HepG2 (cell line): Measurements from ENCODE around the gene ZNF217. TPM values are rescaled to one million over a fixed set of nuclear protein-coding genes. Genes with fewer than 3 reads are reported as not detected.
A peak's percentile ranks its signal among the peaks of the same experiment; 100 is the strongest.
"Not testable (repeated sequence)": the region's sequence is repeated elsewhere in the genome, so short reads cannot be mapped to it uniquely, and the experiment has no call there.

Source experiments
- ATAC-seq: fragments of 200-7000 bp; cut with Tn5 transposase; 3 replicates; pipeline ENCODE4 v1.9.1; 2020; ENCODE audit warnings: mild to moderate bottlenecking, moderate library complexity
- BruUV-seq: library from RNA; stranded (reverse); fragments of 400-500 nt; replicated peaks from 2 replicates; lab custom pipeline; 2021; lab: Mats Ljungman, UMichigan
- CTCF ChIA-PET: fragments of 300-600 bp; formaldehyde crosslinking; extraction: SDS; loops from one replicate; lab custom pipeline; 2021; ENCODE audit warnings: low total read pairs, inconsistent platforms, low intra/inter-chr PET ratio; lab: Yijun Ruan, JAX
- POLR2A ChIA-PET: fragments of 350-600 bp; sonication (Branson Sonifier 250); formaldehyde crosslinking; loops from one replicate; lab custom pipeline; 2020; ENCODE audit warnings: antibody characterized with exemption, inconsistent platforms; lab: Yijun Ruan, JAX
- DNase-seq: peaks from one replicate; pipeline ENCODE4 v3.0.0-alpha.2; 2015; ENCODE audit warnings: low spot score
- FAIRE-seq: peaks from 3 replicates; lab custom pipeline; 2011; peaks lifted over from hg19 to GRCh38; lab: Jason Lieb, UNC
- H2AFZ ChIP-seq: one replicate; pipeline ENCODE4 v1.6.1; 2011; ENCODE audit warnings: low read length, inconsistent platforms
- H3K27ac ChIP-seq: fragments of 300-600 bp; 3 replicates; pipeline ENCODE4 v1.8.0; 2011; ENCODE audit warnings: mixed run types, mild to moderate bottlenecking, mixed read lengths, low read length, inconsistent platforms; ENCODE audit not compliant: insufficient read depth; ENCODE audit errors: extremely low read length
- H3K27me3 ChIP-seq, 2 experiments: fragments of 200-600 bp in 1 of 2; 2 replicates in 1 of 2; 3 replicates in 1 of 2; pipeline versions ENCODE4 v1.6.0 to v1.8.0; 2011; ENCODE audit warnings: low read length in 2 of 2, mild to moderate bottlenecking in 2 of 2, moderate library complexity in 2 of 2, inconsistent platforms in 1 of 2; ENCODE audit not compliant: insufficient read depth in 2 of 2, control insufficient read depth in 1 of 2
- H3K36me3 ChIP-seq, 2 experiments: fragments of 200-600 bp in 1 of 2; replicated peaks in 1 of 2; 2 replicates in 1 of 2; 3 replicates in 1 of 2; pipeline versions ENCODE4 v1.5.1 to v1.8.0; 2011; ENCODE audit warnings: low read length in 2 of 2, inconsistent platforms in 1 of 2; ENCODE audit not compliant: insufficient read depth in 2 of 2, control insufficient read depth in 1 of 2
- H3K4me1 ChIP-seq: 2 replicates; pipeline ENCODE4 v1.5.1; 2012; ENCODE audit warnings: low read length, inconsistent platforms; ENCODE audit not compliant: insufficient read depth
- H3K4me2 ChIP-seq: 2 replicates; pipeline ENCODE4 v1.6.0; 2011; ENCODE audit warnings: low read depth, low read length, inconsistent platforms
- H3K4me3 ChIP-seq, 3 experiments: fragments of 200-600 bp in 1 of 3; sonication (generic), shearing (Covaris generic) in 1 of 3; replicated peaks in 1 of 3; 2 replicates each; pipeline ENCODE4 v1.5.1; 2011 to 2016; ENCODE audit warnings: low read length in 3 of 3, inconsistent platforms in 2 of 3, low read depth in 2 of 3, mild to moderate bottlenecking in 2 of 3, control low read depth in 1 of 3, mixed read lengths in 1 of 3; ENCODE audit not compliant: insufficient read depth in 1 of 3
- H3K79me2 ChIP-seq: one replicate; pipeline ENCODE4 v1.6.1; 2011; ENCODE audit warnings: low read length, inconsistent platforms; ENCODE audit not compliant: insufficient read depth
- H3K9ac ChIP-seq: 2 replicates; pipeline ENCODE4 v1.6.0; 2011; ENCODE audit warnings: mild to moderate bottlenecking, low read depth, low read length, inconsistent platforms; ENCODE audit not compliant: insufficient read depth
- H3K9me3 ChIP-seq: 2 replicates; pipeline ENCODE4 v1.5.1; 2012; ENCODE audit warnings: mild to moderate bottlenecking, low read length
- H4K20me1 ChIP-seq: 2 replicates; pipeline ENCODE4 v1.6.0; 2011; ENCODE audit warnings: inconsistent platforms, mild to moderate bottlenecking, low read length, moderate library complexity; ENCODE audit not compliant: insufficient read depth
- ELF3 ChIP-seq: IDR thresholded peaks from 2 replicates; pipeline ENCODE4 v1.6.1; 2016; ENCODE audit warnings: missing genetic modification reagents, missing compliant biosample characterization
- GATAD2A ChIP-seq: IDR thresholded peaks from 2 replicates; pipeline ENCODE4 v1.6.1; 2016
- IRF2 ChIP-seq: IDR thresholded peaks from 2 replicates; pipeline ENCODE4 v1.6.1; 2018; ENCODE audit warnings: missing genetic modification reagents, missing compliant biosample characterization
- MLLT10 ChIP-seq: sonication (generic); formaldehyde crosslinking; IDR thresholded peaks from 2 replicates; pipeline ENCODE4 v1.4.0; 2020; ENCODE audit warnings: missing genetic modification reagents
- NCOA2 ChIP-seq: sonication (generic); formaldehyde crosslinking; IDR thresholded peaks from 2 replicates; pipeline ENCODE4 v1.8.0; 2022; ENCODE audit warnings: inconsistent platforms
- SAP130 ChIP-seq: IDR thresholded peaks from 2 replicates; pipeline ENCODE4 v1.6.1; 2016; ENCODE audit warnings: low read depth
- TBX2 ChIP-seq: sonication (generic); formaldehyde crosslinking; IDR thresholded peaks from 2 replicates; pipeline ENCODE4 v1.5.0; 2020; ENCODE audit warnings: missing genetic modification reagents, mild to moderate bottlenecking, borderline replicate concordance
- ZNF558 ChIP-seq: sonication (generic); formaldehyde crosslinking; IDR thresholded peaks from 2 replicates; pipeline ENCODE4 v1.9.0; 2022; ENCODE audit warnings: mild to moderate bottlenecking, missing genetic modification reagents, borderline replicate concordance
- WGBS: methylation state at CpG from one replicate; pipeline ENCODE4 v1.1.6; 2017; ENCODE audit warnings: low lambda C conversion rate; 5-methylcytosine and 5-hydroxymethylcytosine counted together
- in situ Hi-C: cut with HindIII; loops from 2 replicates; pipeline ENCODE4 v1.10.0; 2017; ENCODE audit warnings: low pct_unique_long_range_greater_than_20kb; ENCODE audit not compliant: extremely low pct_ligation_motif_present
- intact Hi-C: fragments of 100-400 bp; cut with micrococcal nuclease; formaldehyde crosslinking; loops from one replicate; pipeline ENCODE4 v1.10.0; 2022; ENCODE audit not compliant: unreplicated experiment
- polyA plus RNA-seq, 8 experiments: library from polyadenylated mRNA; depleted of rRNA in 3 of 8; stranded (reverse) in 7 of 8; unstranded in 1 of 8; fragments of >200 nt; fragmentation: Illumina TruSeq in 4 of 8; extraction: Trizol in 4 of 8; gene quantifications; 2 replicates each; pipeline versions ENCODE4 v1.2.1 to v1.2.3, GENCODE V29; 2011 to 2016; ENCODE audit warnings: low read depth in 4 of 8, missing spikeins in 1 of 8, mixed read lengths in 1 of 8; ENCODE audit not compliant: insufficient read depth in 1 of 8
- total RNA-seq, 5 experiments: library from RNA; depleted of rRNA; stranded (reverse); fragments of >200 nt; fragmentation: Illumina TruSeq; extraction: Trizol; gene quantifications; 2 replicates each; pipeline ENCODE4 v1.2.3, GENCODE V29; 2016; ENCODE audit warnings: low read depth in 1 of 5
- TF ChIP-seq, protein P1 (sequence below): sonication (generic); formaldehyde crosslinking; IDR thresholded peaks from 2 replicates; pipeline ENCODE4 v1.5.1; 2020; ENCODE audit warnings: mild to moderate bottlenecking, missing genetic modification reagents, borderline replicate concordance
- TF ChIP-seq, protein P2 (sequence below): sonication (generic); formaldehyde crosslinking; IDR thresholded peaks from 2 replicates; pipeline ENCODE4 v1.4.0; 2020; ENCODE audit warnings: missing genetic modification reagents
- TF ChIP-seq, protein P3 (sequence below): sonication (generic); formaldehyde crosslinking; IDR thresholded peaks from 2 replicates; pipeline ENCODE4 v1.8.0; 2022; ENCODE audit warnings: low read depth, missing genetic modification reagents

Gene ZNF217
- total and polyA plus RNA-seq, 2 of the 13 experiments (the other 11 are each of a cell fraction or from before 2014, with no cell fraction given): 22.3 to 29.8 TPM

DNA sequence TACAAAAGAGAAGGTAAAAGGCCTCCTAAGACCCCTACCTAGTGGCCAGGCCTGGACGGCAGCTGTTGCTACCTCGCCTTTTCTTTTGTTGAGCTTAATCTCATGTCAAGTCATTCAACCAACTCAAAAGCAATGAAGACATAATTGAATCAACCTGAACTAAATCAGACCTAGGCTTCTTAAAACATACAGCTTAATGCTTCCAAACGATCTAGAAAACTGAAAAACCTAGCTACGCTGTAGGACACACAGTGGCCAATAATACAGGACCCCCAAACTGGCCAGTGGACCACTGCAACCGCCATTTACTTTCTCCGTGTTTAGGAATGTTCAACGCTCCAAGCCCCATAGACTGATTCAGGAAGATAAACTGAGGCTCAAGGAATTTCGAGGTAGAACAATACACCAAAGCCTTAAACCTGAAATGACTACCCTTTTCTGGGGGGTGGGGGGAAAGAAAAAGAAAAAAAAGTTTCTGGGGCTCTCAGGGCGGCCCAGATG is 1.6 kb downstream of the ZNF217 start (continued):
- TF ChIP-seq, protein P1, sequence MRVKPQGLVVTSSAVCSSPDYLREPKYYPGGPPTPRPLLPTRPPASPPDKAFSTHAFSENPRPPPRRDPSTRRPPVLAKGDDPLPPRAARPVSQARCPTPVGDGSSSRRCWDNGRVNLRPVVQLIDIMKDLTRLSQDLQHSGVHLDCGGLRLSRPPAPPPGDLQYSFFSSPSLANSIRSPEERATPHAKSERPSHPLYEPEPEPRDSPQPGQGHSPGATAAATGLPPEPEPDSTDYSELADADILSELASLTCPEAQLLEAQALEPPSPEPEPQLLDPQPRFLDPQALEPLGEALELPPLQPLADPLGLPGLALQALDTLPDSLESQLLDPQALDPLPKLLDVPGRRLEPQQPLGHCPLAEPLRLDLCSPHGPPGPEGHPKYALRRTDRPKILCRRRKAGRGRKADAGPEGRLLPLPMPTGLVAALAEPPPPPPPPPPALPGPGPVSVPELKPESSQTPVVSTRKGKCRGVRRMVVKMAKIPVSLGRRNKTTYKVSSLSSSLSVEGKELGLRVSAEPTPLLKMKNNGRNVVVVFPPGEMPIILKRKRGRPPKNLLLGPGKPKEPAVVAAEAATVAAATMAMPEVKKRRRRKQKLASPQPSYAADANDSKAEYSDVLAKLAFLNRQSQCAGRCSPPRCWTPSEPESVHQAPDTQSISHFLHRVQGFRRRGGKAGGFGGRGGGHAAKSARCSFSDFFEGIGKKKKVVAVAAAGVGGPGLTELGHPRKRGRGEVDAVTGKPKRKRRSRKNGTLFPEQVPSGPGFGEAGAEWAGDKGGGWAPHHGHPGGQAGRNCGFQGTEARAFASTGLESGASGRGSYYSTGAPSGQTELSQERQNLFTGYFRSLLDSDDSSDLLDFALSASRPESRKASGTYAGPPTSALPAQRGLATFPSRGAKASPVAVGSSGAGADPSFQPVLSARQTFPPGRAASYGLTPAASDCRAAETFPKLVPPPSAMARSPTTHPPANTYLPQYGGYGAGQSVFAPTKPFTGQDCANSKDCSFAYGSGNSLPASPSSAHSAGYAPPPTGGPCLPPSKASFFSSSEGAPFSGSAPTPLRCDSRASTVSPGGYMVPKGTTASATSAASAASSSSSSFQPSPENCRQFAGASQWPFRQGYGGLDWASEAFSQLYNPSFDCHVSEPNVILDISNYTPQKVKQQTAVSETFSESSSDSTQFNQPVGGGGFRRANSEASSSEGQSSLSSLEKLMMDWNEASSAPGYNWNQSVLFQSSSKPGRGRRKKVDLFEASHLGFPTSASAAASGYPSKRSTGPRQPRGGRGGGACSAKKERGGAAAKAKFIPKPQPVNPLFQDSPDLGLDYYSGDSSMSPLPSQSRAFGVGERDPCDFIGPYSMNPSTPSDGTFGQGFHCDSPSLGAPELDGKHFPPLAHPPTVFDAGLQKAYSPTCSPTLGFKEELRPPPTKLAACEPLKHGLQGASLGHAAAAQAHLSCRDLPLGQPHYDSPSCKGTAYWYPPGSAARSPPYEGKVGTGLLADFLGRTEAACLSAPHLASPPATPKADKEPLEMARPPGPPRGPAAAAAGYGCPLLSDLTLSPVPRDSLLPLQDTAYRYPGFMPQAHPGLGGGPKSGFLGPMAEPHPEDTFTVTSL (CRISPR knock-in tag): peak; percentile 14; the same call in 1 of the 2 replicates
- TF ChIP-seq MLLT10 (CRISPR knock-in tag): 0 out of 2 replicates have a peak, but pooled peaks have one; percentile 37
- TF ChIP-seq ZNF558 (CRISPR knock-in tag): 0 out of 2 replicates have a peak, but pooled peaks have one; percentile 14
- peak; percentile 33; the same call in 1 of the 2 replicates for TF ChIP-seq GATAD2A (CRISPR knock-in tag)
- peak; percentile 54 for TF ChIP-seq TBX2 (CRISPR knock-in tag)
- TF ChIP-seq, all 625 proteins: peak for 15; not testable (repeated sequence) for 610

DNA sequence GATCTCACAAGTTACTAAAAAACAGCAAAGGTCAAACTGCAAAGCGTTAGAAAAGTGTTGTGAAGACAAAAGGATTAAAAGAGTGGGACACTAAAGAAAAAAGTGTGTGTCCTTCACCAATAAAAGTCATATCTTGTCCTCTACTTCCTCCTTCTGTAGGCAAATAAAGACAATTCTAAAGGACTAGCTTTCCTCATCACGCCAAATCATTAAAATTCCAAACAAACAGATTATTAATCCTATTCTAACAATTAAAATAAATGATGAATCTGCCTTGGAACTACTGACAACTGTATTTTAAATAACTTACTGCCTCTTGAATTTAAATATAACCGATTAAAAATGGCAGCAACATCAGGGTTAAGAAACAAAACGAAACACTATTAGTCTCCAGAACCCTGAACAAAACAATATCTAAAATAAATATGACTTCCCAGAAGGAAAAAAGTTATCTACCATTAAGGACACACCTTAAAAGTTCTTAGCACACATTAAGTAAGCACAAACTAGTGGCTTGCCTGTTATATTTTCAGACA is 2.4 kb downstream of the ZNF217 start:
- CTCF ChIA-PET, H4K20me1 ChIP-seq, H2AFZ ChIP-seq, FAIRE-seq, in situ Hi-C loops, ATAC-seq, H3K27me3 ChIP-seq, H3K9me3 ChIP-seq, BruUV-seq, DNase-seq, intact Hi-C loops, H3K36me3 ChIP-seq: not testable (repeated sequence)
- H3K79me2 ChIP-seq: peaks cover 70% of the 10 kb centered on the region
- peak overlapping the region; percentile 87 for H3K27ac ChIP-seq
- peak overlapping the region; percentile 76 for H3K4me2 ChIP-seq
- WGBS: 1% methylated on average over 4 of the region's 4 CpGs
- peak overlapping the region; percentile 89 for H3K9ac ChIP-seq
- H3K4me1 ChIP-seq: peaks cover 41% of the 10 kb centered on the region
- POLR2A ChIA-PET: interaction anchor here (0.9 to 9.2 kb wide), 12 partner anchors 10 to 349 kb away, joined by 3 to 164 read pairs (median 4); no protein-coding TSS in a partner anchor
- peak overlapping the region; percentile 90 to 98 (median 95) for H3K4me3 ChIP-seq
- TF ChIP-seq, protein P2, sequence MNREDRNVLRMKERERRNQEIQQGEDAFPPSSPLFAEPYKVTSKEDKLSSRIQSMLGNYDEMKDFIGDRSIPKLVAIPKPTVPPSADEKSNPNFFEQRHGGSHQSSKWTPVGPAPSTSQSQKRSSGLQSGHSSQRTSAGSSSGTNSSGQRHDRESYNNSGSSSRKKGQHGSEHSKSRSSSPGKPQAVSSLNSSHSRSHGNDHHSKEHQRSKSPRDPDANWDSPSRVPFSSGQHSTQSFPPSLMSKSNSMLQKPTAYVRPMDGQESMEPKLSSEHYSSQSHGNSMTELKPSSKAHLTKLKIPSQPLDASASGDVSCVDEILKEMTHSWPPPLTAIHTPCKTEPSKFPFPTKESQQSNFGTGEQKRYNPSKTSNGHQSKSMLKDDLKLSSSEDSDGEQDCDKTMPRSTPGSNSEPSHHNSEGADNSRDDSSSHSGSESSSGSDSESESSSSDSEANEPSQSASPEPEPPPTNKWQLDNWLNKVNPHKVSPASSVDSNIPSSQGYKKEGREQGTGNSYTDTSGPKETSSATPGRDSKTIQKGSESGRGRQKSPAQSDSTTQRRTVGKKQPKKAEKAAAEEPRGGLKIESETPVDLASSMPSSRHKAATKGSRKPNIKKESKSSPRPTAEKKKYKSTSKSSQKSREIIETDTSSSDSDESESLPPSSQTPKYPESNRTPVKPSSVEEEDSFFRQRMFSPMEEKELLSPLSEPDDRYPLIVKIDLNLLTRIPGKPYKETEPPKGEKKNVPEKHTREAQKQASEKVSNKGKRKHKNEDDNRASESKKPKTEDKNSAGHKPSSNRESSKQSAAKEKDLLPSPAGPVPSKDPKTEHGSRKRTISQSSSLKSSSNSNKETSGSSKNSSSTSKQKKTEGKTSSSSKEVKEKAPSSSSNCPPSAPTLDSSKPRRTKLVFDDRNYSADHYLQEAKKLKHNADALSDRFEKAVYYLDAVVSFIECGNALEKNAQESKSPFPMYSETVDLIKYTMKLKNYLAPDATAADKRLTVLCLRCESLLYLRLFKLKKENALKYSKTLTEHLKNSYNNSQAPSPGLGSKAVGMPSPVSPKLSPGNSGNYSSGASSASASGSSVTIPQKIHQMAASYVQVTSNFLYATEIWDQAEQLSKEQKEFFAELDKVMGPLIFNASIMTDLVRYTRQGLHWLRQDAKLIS (CRISPR knock-in tag): peak; percentile 71; the same call in 1 of the 2 replicates
- TF ChIP-seq IRF2 (0 out of 2 replicates have a peak, but pooled peaks have one; percentile 4), NCOA2 (CRISPR knock-in tag) (peak; percentile 22; the same call in 1 of the 2 replicates), ELF3 (CRISPR knock-in tag) (peak; percentile 61), SAP130 (CRISPR knock-in tag) (peak; percentile 31; the same call in 1 of the 2 replicates)
- TF ChIP-seq, protein P3, sequence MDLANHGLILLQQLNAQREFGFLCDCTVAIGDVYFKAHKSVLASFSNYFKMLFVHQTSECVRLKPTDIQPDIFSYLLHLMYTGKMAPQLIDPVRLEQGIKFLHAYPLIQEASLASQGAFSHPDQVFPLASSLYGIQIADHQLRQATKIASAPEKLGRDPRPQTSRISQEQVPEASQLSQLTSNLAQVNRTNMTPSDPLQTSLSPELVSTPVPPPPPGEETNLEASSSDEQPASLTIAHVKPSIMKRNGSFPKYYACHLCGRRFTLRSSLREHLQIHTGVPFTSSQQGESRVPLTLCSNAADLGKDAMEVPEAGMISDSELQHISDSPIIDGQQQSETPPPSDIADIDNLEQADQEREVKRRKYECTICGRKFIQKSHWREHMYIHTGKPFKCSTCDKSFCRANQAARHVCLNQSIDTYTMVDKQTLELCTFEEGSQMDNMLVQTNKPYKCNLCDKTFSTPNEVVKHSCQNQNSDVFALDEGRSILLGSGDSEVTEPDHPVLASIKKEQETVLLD (CRISPR knock-in tag): peak; percentile 28; the same call in 1 of the 2 replicates
